Neural cell (in vitro differentiated cells): ENCODE data around the gene HSBP1L1. TPM values are rescaled to one million over a fixed set of nuclear protein-coding genes. Genes with fewer than 3 reads are reported as not detected.

Experiments used
- H2AFZ ChIP-seq: fragments of 200-600, 300-800 bp; sonication (generic), shearing (Covaris generic); 2 replicates; pipeline ENCODE4 v1.6.0; 2014; ENCODE audit warnings: low read depth, mild to moderate bottlenecking, antibody characterized with exemption, low read length, moderate library complexity
- H3F3A ChIP-seq: fragments of 200-600 bp; shearing (Covaris generic); 2 replicates; pipeline ENCODE4 v1.6.1; 2016; ENCODE audit warnings: mild to moderate bottlenecking, moderate library complexity, mixed read lengths, antibody characterized with exemption, low read length; ENCODE audit not compliant: insufficient read depth, poor library complexity, severe bottlenecking
- H3K27ac ChIP-seq: fragments of 200-600, 300-800 bp; sonication (generic), shearing (Covaris generic); 2 replicates; pipeline ENCODE4 v1.5.1; 2014; ENCODE audit warnings: mild to moderate bottlenecking, low read length, moderate library complexity
- H3K27me3 ChIP-seq: fragments of 300-800, 200-600 bp; sonication (generic), shearing (Covaris generic); 2 replicates; pipeline ENCODE4 v1.6.0; 2014; ENCODE audit warnings: mild to moderate bottlenecking, low read depth, low read length, moderate library complexity; ENCODE audit not compliant: insufficient read depth
- H3K36me3 ChIP-seq: fragments of 300-800, 200-600 bp; sonication (generic), shearing (Covaris generic); 2 replicates; pipeline ENCODE4 v1.5.1; 2014; ENCODE audit warnings: mild to moderate bottlenecking, antibody characterized with exemption, low read length, moderate library complexity; ENCODE audit not compliant: insufficient read depth
- H3K4me2 ChIP-seq: fragments of 300-800, 200-600 bp; sonication (generic), shearing (Covaris generic); 2 replicates; pipeline ENCODE4 v1.6.0; 2014; ENCODE audit warnings: mild to moderate bottlenecking, low read length
- H3K4me3 ChIP-seq: fragments of 300-800, 200-600 bp; sonication (generic), shearing (Covaris generic); 2 replicates; pipeline ENCODE4 v1.5.1; 2014; ENCODE audit warnings: mild to moderate bottlenecking, low read length, moderate library complexity
- H3K79me2 ChIP-seq: fragments of 200-600 bp; shearing (Covaris generic); replicated peaks from 2 replicates; pipeline ENCODE4 v1.6.0; 2014; ENCODE audit warnings: mild to moderate bottlenecking, low read length, moderate library complexity; ENCODE audit not compliant: insufficient read depth
- H3K9ac ChIP-seq: fragments of 300-800, 200-600 bp; sonication (generic), shearing (Covaris generic); 2 replicates; pipeline ENCODE4 v1.6.1; 2016; ENCODE audit warnings: mild to moderate bottlenecking, low read length, mixed read lengths
- H3K9me2 ChIP-seq: fragments of 200-600 bp; shearing (Covaris generic); 2 replicates; pipeline ENCODE4 v1.6.1; 2016; ENCODE audit warnings: mild to moderate bottlenecking, low read length, mixed read lengths; ENCODE audit not compliant: insufficient read depth
- H3K9me3 ChIP-seq: fragments of 200-600, 300-800 bp; sonication (generic), shearing (Covaris generic); 2 replicates; pipeline ENCODE4 v1.6.1; 2016; ENCODE audit warnings: mild to moderate bottlenecking, mixed run types, low read length, moderate library complexity, mixed read lengths
- H4K20me1 ChIP-seq: fragments of 200-600 bp; shearing (Covaris generic); 2 replicates; pipeline ENCODE4 v1.6.1; 2016; ENCODE audit warnings: mild to moderate bottlenecking, mixed run types; ENCODE audit not compliant: insufficient read depth
- EP300 ChIP-seq: fragments of 450-650 bp; conservative IDR thresholded peaks from 2 replicates; pipeline ENCODE4 v1.6.1; 2014; ENCODE audit warnings: antibody characterized with exemption, mild to moderate bottlenecking, moderate library complexity; ENCODE audit not compliant: poor library complexity, severe bottlenecking
- EZH2 ChIP-seq: fragments of 200-600, 300-800 bp; shearing (Covaris generic), sonication (generic); IDR thresholded peaks from 2 replicates; pipeline ENCODE4 v1.6.1; 2014; ENCODE audit warnings: antibody characterized with exemption, low read length, borderline replicate concordance, mild to moderate bottlenecking; ENCODE audit not compliant: insufficient read depth, poor library complexity, severe bottlenecking
- MXI1 ChIP-seq: fragments of 450-650 bp; conservative IDR thresholded peaks from 2 replicates; pipeline ENCODE4 v1.6.1; 2014; ENCODE audit warnings: antibody characterized with exemption, mild to moderate bottlenecking; ENCODE audit not compliant: poor library complexity, severe bottlenecking
- POLR2AphosphoS5 ChIP-seq: IDR thresholded peaks from 2 replicates; pipeline ENCODE4 v1.6.1; 2012
- RAD21 ChIP-seq: fragments of 450-650 bp; conservative IDR thresholded peaks from 2 replicates; pipeline ENCODE4 v1.6.1; 2014; ENCODE audit warnings: antibody characterized with exemption, mild to moderate bottlenecking, moderate library complexity
- SMC3 ChIP-seq: fragments of 450-650 bp; conservative IDR thresholded peaks from 2 replicates; pipeline ENCODE4 v1.6.1; 2014; ENCODE audit warnings: antibody characterized with exemption, mild to moderate bottlenecking, moderate library complexity; ENCODE audit not compliant: poor library complexity
- TAF1 ChIP-seq: IDR thresholded peaks from 2 replicates; pipeline ENCODE4 v1.6.1; 2012; ENCODE audit warnings: low read depth
- polyA plus RNA-seq: library from polyadenylated mRNA; depleted of rRNA; stranded (reverse); fragments of >200 nt; gene quantifications from 2 replicates; pipeline ENCODE4 v1.2.3, GENCODE V29; 2014
- TF ChIP-seq, protein P1 (sequence below): IDR thresholded peaks from 2 replicates; pipeline ENCODE4 v1.6.1; 2012; ENCODE audit warnings: borderline replicate concordance
- TF ChIP-seq, protein P2 (sequence below): fragments of 450-650 bp; IDR thresholded peaks from 2 replicates; pipeline ENCODE4 v1.5.1; 2014; ENCODE audit warnings: antibody characterized with exemption, mild to moderate bottlenecking, moderate library complexity; ENCODE audit not compliant: poor library complexity, severe bottlenecking

The HSBP1L1 gene
- polyA plus RNA-seq, 1 donor from 2014 or later = 0.84 TPM

DNA sequence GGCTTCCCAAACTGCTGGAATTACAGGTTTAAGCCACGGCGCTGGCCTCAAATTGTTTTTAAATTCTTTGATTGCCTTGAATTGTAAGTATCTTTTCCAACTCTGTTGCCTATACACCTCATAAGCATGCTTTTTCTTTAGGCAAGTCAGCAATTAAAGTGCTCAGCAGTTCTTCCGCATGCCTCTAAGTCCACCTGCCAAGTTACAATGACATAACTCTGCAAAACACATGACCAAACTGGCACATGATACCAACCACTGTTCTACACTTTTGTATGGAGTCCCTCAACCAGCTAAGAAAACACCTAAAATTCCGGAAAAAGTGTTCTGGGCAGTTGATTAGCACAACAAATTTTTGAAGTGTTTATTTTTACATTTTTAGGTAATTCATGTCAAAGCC is 18.8 kb downstream of the HSBP1L1 start:
- no peak overlapping the region for H3K27ac ChIP-seq
- peaks cover 4% of the 10 kb centered on the region for H4K20me1 ChIP-seq

DNA sequence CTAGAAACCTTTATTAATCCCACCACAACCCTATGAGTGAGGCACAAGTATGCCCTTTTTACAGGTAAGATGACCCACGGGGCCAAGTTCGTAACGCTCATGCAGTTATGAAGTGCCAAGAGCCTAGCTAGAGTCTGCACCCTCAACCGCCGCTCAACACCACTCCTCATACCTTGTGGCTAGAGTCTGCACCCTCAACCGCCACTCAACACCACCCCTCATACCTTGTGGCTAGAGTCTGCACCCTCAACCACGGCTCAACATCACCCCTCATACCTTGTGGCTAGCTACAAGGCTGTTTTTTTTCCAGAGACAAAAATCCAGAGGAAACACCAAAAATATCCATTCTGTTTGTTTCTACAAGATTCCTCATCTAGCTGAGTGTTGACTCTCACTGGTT is 19.4 kb downstream of the HSBP1L1 start:
- Histone ChIP-seq H3K9me2 (no peaks in the 10 kb centered on the region), H3K4me3 (no peak overlapping the region), H3F3A (no peaks in the 10 kb centered on the region), H3K4me2 (no peak overlapping the region), H3K9me3 (no peaks in the 10 kb centered on the region), H3K27me3 (no peaks in the 10 kb centered on the region), H3K79me2 (peaks cover 91% of the 10 kb centered on the region), H3K9ac (no peak overlapping the region), H3K36me3 (no peaks in the 10 kb centered on the region), H2AFZ (no peak overlapping the region), H3K27ac (no peak overlapping the region), H4K20me1 (peaks cover 4% of the 10 kb centered on the region)
- TF ChIP-seq EZH2 (no peak), EP300 (no peak), SMC3 (no peak), RAD21 (no peak), MXI1 (no peak), TAF1 (no peak), POLR2AphosphoS5 (no peak)
- TF ChIP-seq, protein P1, sequence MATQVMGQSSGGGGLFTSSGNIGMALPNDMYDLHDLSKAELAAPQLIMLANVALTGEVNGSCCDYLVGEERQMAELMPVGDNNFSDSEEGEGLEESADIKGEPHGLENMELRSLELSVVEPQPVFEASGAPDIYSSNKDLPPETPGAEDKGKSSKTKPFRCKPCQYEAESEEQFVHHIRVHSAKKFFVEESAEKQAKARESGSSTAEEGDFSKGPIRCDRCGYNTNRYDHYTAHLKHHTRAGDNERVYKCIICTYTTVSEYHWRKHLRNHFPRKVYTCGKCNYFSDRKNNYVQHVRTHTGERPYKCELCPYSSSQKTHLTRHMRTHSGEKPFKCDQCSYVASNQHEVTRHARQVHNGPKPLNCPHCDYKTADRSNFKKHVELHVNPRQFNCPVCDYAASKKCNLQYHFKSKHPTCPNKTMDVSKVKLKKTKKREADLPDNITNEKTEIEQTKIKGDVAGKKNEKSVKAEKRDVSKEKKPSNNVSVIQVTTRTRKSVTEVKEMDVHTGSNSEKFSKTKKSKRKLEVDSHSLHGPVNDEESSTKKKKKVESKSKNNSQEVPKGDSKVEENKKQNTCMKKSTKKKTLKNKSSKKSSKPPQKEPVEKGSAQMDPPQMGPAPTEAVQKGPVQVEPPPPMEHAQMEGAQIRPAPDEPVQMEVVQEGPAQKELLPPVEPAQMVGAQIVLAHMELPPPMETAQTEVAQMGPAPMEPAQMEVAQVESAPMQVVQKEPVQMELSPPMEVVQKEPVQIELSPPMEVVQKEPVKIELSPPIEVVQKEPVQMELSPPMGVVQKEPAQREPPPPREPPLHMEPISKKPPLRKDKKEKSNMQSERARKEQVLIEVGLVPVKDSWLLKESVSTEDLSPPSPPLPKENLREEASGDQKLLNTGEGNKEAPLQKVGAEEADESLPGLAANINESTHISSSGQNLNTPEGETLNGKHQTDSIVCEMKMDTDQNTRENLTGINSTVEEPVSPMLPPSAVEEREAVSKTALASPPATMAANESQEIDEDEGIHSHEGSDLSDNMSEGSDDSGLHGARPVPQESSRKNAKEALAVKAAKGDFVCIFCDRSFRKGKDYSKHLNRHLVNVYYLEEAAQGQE = no peak
- TF ChIP-seq, protein P2, sequence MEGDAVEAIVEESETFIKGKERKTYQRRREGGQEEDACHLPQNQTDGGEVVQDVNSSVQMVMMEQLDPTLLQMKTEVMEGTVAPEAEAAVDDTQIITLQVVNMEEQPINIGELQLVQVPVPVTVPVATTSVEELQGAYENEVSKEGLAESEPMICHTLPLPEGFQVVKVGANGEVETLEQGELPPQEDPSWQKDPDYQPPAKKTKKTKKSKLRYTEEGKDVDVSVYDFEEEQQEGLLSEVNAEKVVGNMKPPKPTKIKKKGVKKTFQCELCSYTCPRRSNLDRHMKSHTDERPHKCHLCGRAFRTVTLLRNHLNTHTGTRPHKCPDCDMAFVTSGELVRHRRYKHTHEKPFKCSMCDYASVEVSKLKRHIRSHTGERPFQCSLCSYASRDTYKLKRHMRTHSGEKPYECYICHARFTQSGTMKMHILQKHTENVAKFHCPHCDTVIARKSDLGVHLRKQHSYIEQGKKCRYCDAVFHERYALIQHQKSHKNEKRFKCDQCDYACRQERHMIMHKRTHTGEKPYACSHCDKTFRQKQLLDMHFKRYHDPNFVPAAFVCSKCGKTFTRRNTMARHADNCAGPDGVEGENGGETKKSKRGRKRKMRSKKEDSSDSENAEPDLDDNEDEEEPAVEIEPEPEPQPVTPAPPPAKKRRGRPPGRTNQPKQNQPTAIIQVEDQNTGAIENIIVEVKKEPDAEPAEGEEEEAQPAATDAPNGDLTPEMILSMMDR = no peak

More for the DNA sequence above, 18.8 kb downstream of the HSBP1L1 start:
- TF ChIP-seq RAD21 (no peak), EP300 (no peak), TAF1 (no peak), MXI1 (no peak), SMC3 (no peak), EZH2 (no peak), POLR2AphosphoS5 (no peak)
- TF ChIP-seq, protein P2 = no peak
- TF ChIP-seq, protein P1 = no peak
- Histone ChIP-seq H3K9ac (no peak overlapping the region), H3K4me3 (no peak overlapping the region), H3F3A (no peaks in the 10 kb centered on the region), H3K9me3 (no peaks in the 10 kb centered on the region), H3K36me3 (no peaks in the 10 kb centered on the region), H3K27me3 (no peaks in the 10 kb centered on the region), H3K4me2 (no peak overlapping the region), H3K9me2 (no peaks in the 10 kb centered on the region), H3K79me2 (peaks cover 92% of the 10 kb centered on the region), H2AFZ (no peak overlapping the region)
